IPS-18c (cell line): ENCODE results near the gene FGD3.

Experiments
- H3K4me3 ChIP-seq: 2 replicates; pipeline ENCODE4 v1.7.0; 2013; ENCODE audit warnings: low read depth, mild to moderate bottlenecking, low read length, moderate library complexity; ENCODE audit not compliant: insufficient read depth
- H3K9me3 ChIP-seq: one replicate; pipeline ENCODE4 v1.6.1; 2013; ENCODE audit warnings: mild to moderate bottlenecking, low read length, moderate library complexity; ENCODE audit not compliant: control insufficient read depth, insufficient read depth

FGD3 gene

GRCh38 chr9:93053781-93054331 lies 106.5 kb downstream of the FGD3 start:
- peaks cover 2% of the 10 kb centered on the region for H3K9me3 ChIP-seq
- H3K4me3 ChIP-seq: no peak overlapping the region

- peaks cover 2% of the 10 kb centered on the region for H3K9me3 ChIP-seq
- no peak overlapping the region for H3K4me3 ChIP-seq
These were observed 107.7 kb downstream of the FGD3 start for GRCh38 chr9:93054758-93055704.

GRCh38 chr9:93057042-93057702 lies 109.8 kb downstream of the FGD3 start:
- H3K4me3 ChIP-seq: no peak overlapping the region
- peaks cover 2% of the 10 kb centered on the region for H3K9me3 ChIP-seq

GRCh38 chr9:93057703-93058354 lies 110.5 kb downstream of the FGD3 start:
- Histone ChIP-seq H3K4me3 (no peak overlapping the region), H3K9me3 (peaks cover 2% of the 10 kb centered on the region)

- peak within 1 kb of the TSS; percentile 44 for H3K4me3 ChIP-seq
- H3K9me3 ChIP-seq: no peaks in the 10 kb centered on the region
These were observed 111.2 kb downstream of the FGD3 start, which contains the start of gene SUSD3 for GRCh38 chr9:93058355-93059010. SUSD3 (plus strand) TSS chr9:93058701; CDS start chr9:93058743, 42 bp downstream.

- no peaks in the 10 kb centered on the region for H3K9me3 ChIP-seq
- H3K4me3 ChIP-seq: peak overlapping the region; percentile 44; the same call in 1 of the 2 replicates
These were observed 111.8 kb downstream of the FGD3 start for GRCh38 chr9:93059011-93059714.

GRCh38 chr9:93059715-93060578 lies 112.6 kb downstream of the FGD3 start:
- Histone ChIP-seq H3K9me3 (no peaks in the 10 kb centered on the region), H3K4me3 (no peak overlapping the region)

- H3K4me3 ChIP-seq: no peak overlapping the region
- H3K9me3 ChIP-seq: no peaks in the 10 kb centered on the region
These were observed 113.5 kb downstream of the FGD3 start for GRCh38 chr9:93060746-93061259.

GRCh38 chr9:93061260-93061751 lies 114.0 kb downstream of the FGD3 start:
- Histone ChIP-seq H3K4me3 (no peak overlapping the region), H3K9me3 (no peaks in the 10 kb centered on the region)

GRCh38 chr9:93061791-93062763 lies 114.8 kb downstream of the FGD3 start:
- no peak overlapping the region for H3K4me3 ChIP-seq
- no peaks in the 10 kb centered on the region for H3K9me3 ChIP-seq

GRCh38 chr9:93064392-93065134 lies 117.2 kb downstream of the FGD3 start:
- H3K9me3 ChIP-seq: no peaks in the 10 kb centered on the region
- no peak overlapping the region for H3K4me3 ChIP-seq

- Histone ChIP-seq H3K9me3 (no peaks in the 10 kb centered on the region), H3K4me3 (no peak overlapping the region)
These were observed 117.9 kb downstream of the FGD3 start for GRCh38 chr9:93065135-93065720.

GRCh38 chr9:93066978-93067603 lies 119.8 kb downstream of the FGD3 start:
- no peak overlapping the region for H3K4me3 ChIP-seq
- H3K9me3 ChIP-seq: no peaks in the 10 kb centered on the region
